Amniotic epithelial cell (primary cell): ENCODE data around the gene SLC2A1.
"Not testable (repeated sequence)": the region's sequence is repeated elsewhere in the genome, so short reads cannot be mapped to it uniquely, and the experiment has no call there.

Experiments
- DNase-seq: peaks from one replicate; pipeline ENCODE4 v3.0.0-alpha.2; 2010; ENCODE audit warnings: low read depth

Gene SLC2A1

DNA sequence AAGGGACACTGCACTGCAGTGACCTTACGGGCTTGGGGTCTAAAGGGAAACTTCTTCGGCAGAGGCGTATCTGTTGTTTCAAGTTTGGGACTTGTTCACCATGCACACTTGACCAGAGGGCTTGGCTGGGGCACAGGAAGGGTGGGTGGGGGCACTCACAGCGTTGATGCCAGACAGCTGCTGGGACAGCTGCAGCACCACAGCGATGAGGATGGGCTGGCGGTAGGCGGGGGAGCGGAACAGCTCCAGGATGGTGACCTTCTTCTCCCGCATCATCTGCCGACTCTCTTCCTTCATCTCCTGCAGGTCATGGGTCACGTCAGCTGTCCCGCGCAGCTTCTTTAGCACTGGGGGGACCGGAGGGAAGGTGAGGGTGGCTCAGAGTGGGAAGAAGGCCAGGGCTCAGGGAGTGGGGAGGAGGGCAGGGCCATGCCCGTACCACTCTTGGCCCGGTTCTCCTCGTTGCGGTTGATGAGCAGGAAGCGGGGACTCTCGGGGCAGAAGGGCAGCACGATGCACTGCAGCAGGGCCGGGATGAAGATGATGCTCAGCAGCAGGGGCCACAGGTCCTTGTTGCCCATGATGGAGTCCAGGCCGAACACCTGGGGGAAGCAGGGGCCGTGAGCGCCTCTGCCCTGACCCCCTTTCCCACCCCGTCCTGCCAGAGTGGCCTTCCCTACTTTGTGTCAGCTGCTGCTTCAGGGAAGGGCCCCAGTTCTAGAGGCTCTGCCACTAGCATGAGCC is 29.1 kb downstream of the SLC2A1 start:
- no peak for DNase-seq

DNA sequence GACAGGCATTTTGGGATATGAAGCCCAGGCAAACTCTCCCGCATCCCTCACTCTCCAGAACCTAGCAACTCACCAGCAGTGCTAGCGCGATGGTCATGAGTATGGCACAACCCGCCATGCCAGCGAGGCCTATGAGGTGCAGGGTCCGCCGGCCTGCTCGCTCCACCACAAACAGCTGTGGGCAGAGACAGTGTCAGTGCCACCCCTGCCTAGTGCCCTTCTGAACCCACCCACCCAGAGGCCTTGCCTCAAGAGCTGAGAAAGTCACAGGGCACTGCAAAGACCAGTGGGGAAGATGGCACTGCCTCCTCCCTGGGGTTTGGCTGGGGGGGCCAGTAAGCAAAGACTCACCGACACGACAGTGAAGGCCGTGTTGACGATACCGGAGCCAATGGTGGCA is 29.8 kb downstream of the SLC2A1 start:
- DNase-seq: no peak

GRCh38 chr1:42927920-42928505 is 30.7 kb downstream of the SLC2A1 start:
- no peak for DNase-seq

GRCh38 chr1:42927274-42927841 is 31.3 kb downstream of the SLC2A1 start:
- DNase-seq: no peak

DNA sequence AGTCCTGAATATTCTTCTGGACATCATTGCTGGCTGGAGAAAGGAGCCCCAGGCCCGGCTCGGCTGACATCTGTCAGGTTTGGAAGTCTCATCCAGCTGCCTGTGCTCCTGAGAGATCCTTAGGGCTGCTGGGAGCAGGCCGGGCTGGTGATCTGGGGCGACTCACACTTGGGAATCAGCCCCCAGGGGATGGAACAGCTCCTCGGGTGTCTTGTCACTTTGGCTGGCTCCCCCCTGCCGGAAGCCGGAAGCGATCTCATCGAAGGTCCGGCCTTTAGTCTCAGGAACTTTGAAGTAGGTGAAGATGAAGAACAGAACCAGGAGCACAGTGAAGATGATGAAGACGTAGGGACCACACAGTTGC is 31.8 kb downstream of the SLC2A1 start:
- no peak for DNase-seq

- no peak for DNase-seq
These were observed 32.3 kb downstream of the SLC2A1 start for GRCh38 chr1:42926235-42926878.

GRCh38 chr1:42924851-42925760 is 33.6 kb downstream of the SLC2A1 start:
- no peak for DNase-seq

DNA sequence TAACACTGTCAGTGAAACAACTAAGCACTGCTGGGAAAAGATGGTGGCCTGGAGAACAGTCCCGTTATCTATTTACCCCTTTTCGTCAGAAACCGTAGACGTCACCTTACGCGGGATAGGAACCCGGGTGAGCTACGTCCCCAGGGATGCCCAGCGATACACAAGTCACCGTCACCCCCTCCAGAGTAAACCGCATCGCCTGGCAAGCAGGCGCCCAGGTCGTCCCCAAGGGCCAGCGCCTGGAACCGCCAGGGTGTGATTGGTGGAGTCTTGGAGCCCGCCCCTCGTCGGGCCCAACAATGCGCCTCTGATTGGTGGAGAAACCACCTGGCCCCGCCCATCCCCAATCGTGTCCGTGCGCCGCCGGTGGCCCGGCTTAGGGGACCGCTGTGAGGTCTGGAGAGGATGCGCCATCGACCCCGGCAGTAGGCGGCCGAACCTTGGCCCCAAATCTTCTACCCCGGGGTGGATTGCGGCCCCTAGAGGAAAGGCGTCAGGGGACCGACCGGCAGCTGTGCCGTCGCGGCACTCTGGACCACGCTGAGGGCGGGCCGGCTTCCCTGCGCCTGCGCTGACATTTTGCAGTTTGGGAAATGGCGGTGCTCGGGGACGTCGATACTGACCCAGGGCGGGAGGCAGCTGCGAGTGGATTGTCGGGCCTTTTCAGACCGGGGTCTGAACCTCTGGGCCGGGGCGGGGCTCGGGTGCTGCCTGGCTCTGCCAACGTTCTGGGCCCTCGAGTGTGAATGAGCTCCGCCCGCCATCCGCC is 34.4 kb downstream of the SLC2A1 start:
- peak; percentile 65 for DNase-seq

GRCh38 chr1:42923367-42924081 is 35.1 kb downstream of the SLC2A1 start:
- no peak for DNase-seq

GRCh38 chr1:42922687-42923366 is 35.8 kb downstream of the SLC2A1 start:
- peak; percentile 74 for DNase-seq

DNA sequence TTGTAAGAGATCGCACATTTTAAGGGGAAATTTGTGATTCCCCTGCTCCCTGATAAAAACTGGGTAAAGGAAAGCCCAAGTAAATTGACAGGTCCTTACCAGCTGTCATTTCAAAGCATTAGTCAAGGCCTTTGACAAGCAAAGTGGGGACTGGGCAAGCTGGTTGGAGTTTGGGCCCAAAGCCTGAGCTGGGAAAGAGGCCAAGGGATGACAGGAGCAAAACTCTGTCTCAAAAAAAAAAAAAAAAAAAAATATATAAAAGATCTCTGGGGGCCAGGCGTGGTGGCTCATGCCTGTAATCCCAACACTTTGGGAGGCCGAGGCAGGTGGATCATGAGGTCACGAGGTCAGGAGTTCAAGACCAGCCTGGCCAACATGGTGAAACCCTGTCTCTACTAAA is 36.9 kb downstream of the SLC2A1 start:
- DNase-seq: no peak

DNA sequence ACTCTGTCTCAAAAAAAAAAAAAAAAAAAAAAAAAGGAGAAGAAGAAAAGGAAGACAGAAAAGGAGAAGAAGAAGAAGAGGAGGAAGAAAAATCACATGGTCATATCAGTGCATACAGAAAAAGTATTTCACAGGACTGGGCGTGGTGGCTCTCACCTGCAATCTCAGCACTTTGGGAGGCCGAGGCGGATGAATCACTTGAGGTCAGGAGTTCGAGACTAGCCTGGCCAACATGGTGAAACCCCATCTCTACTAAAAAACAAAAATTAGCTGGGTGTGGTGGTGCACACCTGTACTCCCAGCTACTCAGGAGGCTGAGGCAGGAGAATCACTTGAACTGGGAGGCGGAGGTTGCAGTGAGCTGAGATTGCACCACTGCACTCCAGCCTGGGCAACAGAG is 39.0 kb downstream of the SLC2A1 start:
- not testable (repeated sequence) for DNase-seq

DNA sequence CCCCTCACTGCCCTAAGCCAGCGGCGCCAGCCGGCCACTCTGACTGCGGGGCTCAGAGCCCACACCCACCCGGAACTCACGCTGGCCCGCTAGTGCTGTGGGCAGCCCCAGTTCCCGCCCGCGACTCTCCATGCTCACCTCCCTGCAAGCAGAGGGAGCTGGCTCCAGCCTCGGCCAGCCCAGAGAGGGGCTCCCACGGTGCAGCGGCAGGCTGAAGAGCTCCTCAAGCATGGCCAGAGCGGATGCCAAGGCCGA is 41.5 kb downstream of the SLC2A1 start:
- DNase-seq: no peak

GRCh38 chr1:42915456-42915855 is 43.2 kb downstream of the SLC2A1 start:
- DNase-seq: no peak

- DNase-seq: no peak
These were observed 44.5 kb downstream of the SLC2A1 start for GRCh38 chr1:42914092-42914627.

GRCh38 chr1:42913426-42914091 is 45.1 kb downstream of the SLC2A1 start:
- peak; percentile 83 for DNase-seq

GRCh38 chr1:42910985-42911384 is 47.7 kb downstream of the SLC2A1 start:
- DNase-seq: no peak

DNA sequence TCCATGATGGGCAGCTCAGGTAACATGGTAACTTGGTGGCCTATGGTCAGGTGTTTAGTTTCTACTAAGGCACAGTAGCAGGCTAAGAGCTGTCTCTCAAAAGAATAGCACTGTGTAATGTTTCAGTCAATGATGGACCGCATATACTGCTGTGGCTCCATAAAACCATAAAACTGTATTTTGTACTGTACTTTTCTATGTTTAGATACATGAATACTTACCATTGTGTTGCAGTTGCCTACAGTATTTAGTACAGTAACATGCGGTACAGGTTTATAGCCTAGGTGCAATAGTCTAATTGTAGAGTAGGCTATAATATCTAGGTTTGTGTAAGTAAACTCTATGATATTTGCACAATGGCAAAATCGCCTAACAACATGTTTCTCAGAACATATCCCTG is 50.6 kb downstream of the SLC2A1 start:
- no peak for DNase-seq

DNA sequence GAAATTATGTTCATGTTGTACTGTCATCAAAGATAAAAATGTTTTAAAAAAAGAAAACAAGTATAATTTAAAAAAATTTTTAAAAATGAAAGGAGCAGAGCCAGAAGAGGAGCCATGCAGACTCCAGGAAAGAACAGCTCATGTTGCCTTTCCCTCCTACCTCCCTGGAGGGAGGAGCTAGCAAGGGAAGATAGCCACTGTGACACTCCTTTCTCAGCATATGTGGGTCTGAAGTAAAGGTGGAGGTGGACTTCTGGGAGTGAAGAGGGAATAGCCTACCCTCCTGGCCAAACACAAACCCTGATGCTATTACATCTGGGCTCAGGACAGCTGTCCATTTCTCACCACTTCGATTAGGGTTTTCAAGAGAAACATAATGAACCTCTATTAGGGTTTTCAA is 54.2 kb downstream of the SLC2A1 start:
- DNase-seq: no peak

DNA sequence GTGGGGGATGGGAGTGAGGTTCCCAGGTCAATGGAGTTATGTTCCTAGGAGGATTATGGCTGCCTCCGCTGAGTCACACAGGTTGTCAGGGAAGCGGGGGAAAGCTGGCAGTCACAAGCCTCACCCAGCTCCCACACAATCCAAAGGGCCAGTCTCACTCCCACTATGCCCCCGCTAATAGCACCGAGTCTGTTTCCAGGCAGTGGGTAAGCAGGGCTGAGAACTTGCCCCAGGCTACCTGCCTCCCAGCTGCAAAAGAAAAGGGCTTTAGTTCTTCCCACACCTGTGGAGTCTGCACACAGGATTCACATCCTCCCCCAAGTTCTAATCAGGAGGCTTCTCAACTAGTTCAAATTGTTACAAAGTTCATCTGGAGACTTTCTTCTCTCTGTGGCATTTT is 58.7 kb downstream of the SLC2A1 start:
- not testable (repeated sequence) for DNase-seq
